ENCODE measurements around the gene CLEC16A.
A peak's percentile ranks its signal among the peaks of the same experiment; 100 is the strongest.
"Not testable (repeated sequence)": the region's sequence is repeated elsewhere in the genome, so short reads cannot be mapped to it uniquely, and the experiment has no call there.

CLEC16A gene

GRCh38 chr16:10959161-10959560 is 14.8 kb downstream of the CLEC16A start:
- no peak for TF ChIP-seq CTCF (IDR thresholded peaks at IDR 0.05; ENCODE audit: low read depth, low read length)
- H3K4me3 ChIP-seq (ENCODE audit: low read depth, low read length) = no peak overlapping the region
- in situ Hi-C loops (cut with HindIII; ENCODE audit: low sequenced_read_pairs) = no loop called here
- DNase-seq (ENCODE audit: low read depth, low spot score) = no peak

DNA sequence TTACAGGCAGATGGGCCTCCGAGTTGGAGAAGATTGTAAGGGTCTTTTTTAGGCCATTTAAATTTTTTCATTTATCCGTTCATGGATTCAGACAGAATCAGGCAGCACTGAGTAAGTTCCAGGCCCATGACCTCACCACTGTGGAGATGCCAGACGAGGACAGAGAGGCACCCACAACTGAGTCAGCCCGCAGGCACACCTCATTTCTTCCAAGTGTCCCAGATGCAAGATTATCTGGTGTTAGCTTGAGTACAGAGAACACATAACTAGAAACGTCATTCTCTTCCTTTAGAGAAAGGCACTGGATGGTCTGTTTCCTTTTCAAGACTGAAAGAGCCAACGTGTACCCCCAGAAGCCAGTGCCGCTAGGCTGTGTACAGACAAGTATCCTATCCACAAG is 16.9 kb downstream of the CLEC16A start:
- no peak overlapping the region for H3K4me3 ChIP-seq (ENCODE audit: low read depth, low read length)
- TF ChIP-seq CTCF (IDR thresholded peaks at IDR 0.05; ENCODE audit: low read depth, low read length) = no peak
- DNase-seq (ENCODE audit: low read depth, low spot score) = peak; percentile 87
- in situ Hi-C loops (cut with HindIII; ENCODE audit: low sequenced_read_pairs) = no loop called here

GRCh38 chr16:10964039-10964890 is 19.9 kb downstream of the CLEC16A start:
- no peak overlapping the region for H3K4me3 ChIP-seq (ENCODE audit: low read depth, low read length)
- DNase-seq (ENCODE audit: low read depth, low spot score) = peak; percentile 80
- in situ Hi-C loops (cut with HindIII; ENCODE audit: low sequenced_read_pairs) = no loop called here
- peak; percentile 95 for TF ChIP-seq CTCF (IDR thresholded peaks at IDR 0.05; ENCODE audit: low read depth, low read length)

- in situ Hi-C loops (cut with HindIII; ENCODE audit: low sequenced_read_pairs) = no loop called here
- TF ChIP-seq CTCF (IDR thresholded peaks at IDR 0.05; ENCODE audit: low read depth, low read length) = no peak
- no peak for DNase-seq (ENCODE audit: low read depth, low spot score)
- H3K4me3 ChIP-seq (ENCODE audit: low read depth, low read length) = no peak overlapping the region
These were observed 20.5 kb downstream of the CLEC16A start for GRCh38 chr16:10964891-10965326.

- in situ Hi-C loops (cut with HindIII; ENCODE audit: low sequenced_read_pairs) = no loop called here
- H3K4me3 ChIP-seq (ENCODE audit: low read depth, low read length) = no peak overlapping the region
- no peak for DNase-seq (ENCODE audit: low read depth, low spot score)
- no peak for TF ChIP-seq CTCF (IDR thresholded peaks at IDR 0.05; ENCODE audit: low read depth, low read length)
These were observed 21.2 kb downstream of the CLEC16A start for GRCh38 chr16:10965440-10966061.

- DNase-seq (ENCODE audit: low read depth, low spot score) = no peak
- no peak for TF ChIP-seq CTCF (IDR thresholded peaks at IDR 0.05; ENCODE audit: low read depth, low read length)
- in situ Hi-C loops (cut with HindIII; ENCODE audit: low sequenced_read_pairs) = no loop called here
- no peak overlapping the region for H3K4me3 ChIP-seq (ENCODE audit: low read depth, low read length)
These were observed 21.8 kb downstream of the CLEC16A start for GRCh38 chr16:10966129-10966528.

DNA sequence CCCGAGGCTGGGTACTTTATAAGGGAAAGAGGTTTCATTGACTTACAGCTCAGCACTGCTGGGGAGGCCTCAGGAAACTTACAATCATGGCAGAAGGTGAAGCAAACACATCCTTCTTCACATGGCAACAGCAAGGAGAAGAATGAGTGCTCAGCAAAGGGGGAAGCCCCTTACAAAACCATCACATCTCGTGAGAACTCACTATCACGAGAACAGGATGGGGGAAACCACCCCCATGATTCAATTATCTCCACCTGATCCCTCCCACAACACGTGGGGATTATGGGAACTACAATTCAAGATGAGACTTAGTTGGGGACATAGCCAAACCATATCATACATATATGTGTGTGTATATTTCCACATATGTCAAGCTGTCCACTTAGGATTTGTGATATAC is 22.2 kb downstream of the CLEC16A start:
- H3K4me3 ChIP-seq (ENCODE audit: low read depth, low read length); in situ Hi-C loops (cut with HindIII; ENCODE audit: low sequenced_read_pairs); DNase-seq (ENCODE audit: low read depth, low spot score): not testable (repeated sequence)
